ENCODE data around the gene CORO6. TPM values are rescaled to one million over a fixed set of nuclear protein-coding genes. Genes with fewer than 3 reads are reported as not detected.

The CORO6 gene
- polyA plus RNA-seq, 1 donor from 2014 or later, result 4.3 TPM

GRCh38 chr17:29586676-29587469 lies 35.8 kb downstream of the CORO6 start:
- H3K9me3 ChIP-seq (ENCODE audit: low read length), result no peaks in the 10 kb centered on the region
- no peak overlapping the region for H3K4me2 ChIP-seq (ENCODE audit: low read length)
- no peaks in the 10 kb centered on the region for H3K27me3 ChIP-seq (ENCODE audit: insufficient read depth, low read depth, low read length)
- no peaks in the 10 kb centered on the region for H3K9me2 ChIP-seq (ENCODE audit: insufficient read depth, low read length)
- no peak overlapping the region for H2AFZ ChIP-seq (ENCODE audit: low read depth, low read length)
- H3K36me3 ChIP-seq (ENCODE audit: insufficient read depth, low read length), result no peaks in the 10 kb centered on the region
- peaks cover under 1% of the 10 kb centered on the region for H3F3A ChIP-seq (ENCODE audit: insufficient read depth, low read length, poor library complexity, severe bottlenecking)
- H3K4me3 ChIP-seq (ENCODE audit: low read length), result peak overlapping the region; percentile 97
- peaks cover 33% of the 10 kb centered on the region for H3K79me2 ChIP-seq (replicated peaks; ENCODE audit: insufficient read depth, low read length)
- peaks cover 15% of the 10 kb centered on the region for H4K20me1 ChIP-seq (ENCODE audit: insufficient read depth)
- no peak overlapping the region for H3K9ac ChIP-seq (ENCODE audit: low read length)
- H3K27ac ChIP-seq (ENCODE audit: low read length), result no peak overlapping the region
- TF ChIP-seq EZH2 (IDR thresholded peaks at IDR 0.05; ENCODE audit: borderline replicate concordance, insufficient read depth, low read length, poor library complexity, severe bottlenecking) (no peak), MXI1 (conservative IDR thresholded peaks at IDR 0.05; ENCODE audit: poor library complexity, severe bottlenecking) (no peak), SMC3 (conservative IDR thresholded peaks at IDR 0.05; ENCODE audit: poor library complexity) (no peak), POLR2AphosphoS5 (IDR thresholded peaks at IDR 0.05) (no peak), TAF1 (IDR thresholded peaks at IDR 0.05; ENCODE audit: low read depth) (no peak), RAD21 (conservative IDR thresholded peaks at IDR 0.05) (no peak), EP300 (conservative IDR thresholded peaks at IDR 0.05; ENCODE audit: poor library complexity, severe bottlenecking) (no peak)
- TF ChIP-seq, protein P1, sequence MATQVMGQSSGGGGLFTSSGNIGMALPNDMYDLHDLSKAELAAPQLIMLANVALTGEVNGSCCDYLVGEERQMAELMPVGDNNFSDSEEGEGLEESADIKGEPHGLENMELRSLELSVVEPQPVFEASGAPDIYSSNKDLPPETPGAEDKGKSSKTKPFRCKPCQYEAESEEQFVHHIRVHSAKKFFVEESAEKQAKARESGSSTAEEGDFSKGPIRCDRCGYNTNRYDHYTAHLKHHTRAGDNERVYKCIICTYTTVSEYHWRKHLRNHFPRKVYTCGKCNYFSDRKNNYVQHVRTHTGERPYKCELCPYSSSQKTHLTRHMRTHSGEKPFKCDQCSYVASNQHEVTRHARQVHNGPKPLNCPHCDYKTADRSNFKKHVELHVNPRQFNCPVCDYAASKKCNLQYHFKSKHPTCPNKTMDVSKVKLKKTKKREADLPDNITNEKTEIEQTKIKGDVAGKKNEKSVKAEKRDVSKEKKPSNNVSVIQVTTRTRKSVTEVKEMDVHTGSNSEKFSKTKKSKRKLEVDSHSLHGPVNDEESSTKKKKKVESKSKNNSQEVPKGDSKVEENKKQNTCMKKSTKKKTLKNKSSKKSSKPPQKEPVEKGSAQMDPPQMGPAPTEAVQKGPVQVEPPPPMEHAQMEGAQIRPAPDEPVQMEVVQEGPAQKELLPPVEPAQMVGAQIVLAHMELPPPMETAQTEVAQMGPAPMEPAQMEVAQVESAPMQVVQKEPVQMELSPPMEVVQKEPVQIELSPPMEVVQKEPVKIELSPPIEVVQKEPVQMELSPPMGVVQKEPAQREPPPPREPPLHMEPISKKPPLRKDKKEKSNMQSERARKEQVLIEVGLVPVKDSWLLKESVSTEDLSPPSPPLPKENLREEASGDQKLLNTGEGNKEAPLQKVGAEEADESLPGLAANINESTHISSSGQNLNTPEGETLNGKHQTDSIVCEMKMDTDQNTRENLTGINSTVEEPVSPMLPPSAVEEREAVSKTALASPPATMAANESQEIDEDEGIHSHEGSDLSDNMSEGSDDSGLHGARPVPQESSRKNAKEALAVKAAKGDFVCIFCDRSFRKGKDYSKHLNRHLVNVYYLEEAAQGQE (IDR thresholded peaks at IDR 0.05; ENCODE audit: borderline replicate concordance), result no peak
- TF ChIP-seq, protein P2, sequence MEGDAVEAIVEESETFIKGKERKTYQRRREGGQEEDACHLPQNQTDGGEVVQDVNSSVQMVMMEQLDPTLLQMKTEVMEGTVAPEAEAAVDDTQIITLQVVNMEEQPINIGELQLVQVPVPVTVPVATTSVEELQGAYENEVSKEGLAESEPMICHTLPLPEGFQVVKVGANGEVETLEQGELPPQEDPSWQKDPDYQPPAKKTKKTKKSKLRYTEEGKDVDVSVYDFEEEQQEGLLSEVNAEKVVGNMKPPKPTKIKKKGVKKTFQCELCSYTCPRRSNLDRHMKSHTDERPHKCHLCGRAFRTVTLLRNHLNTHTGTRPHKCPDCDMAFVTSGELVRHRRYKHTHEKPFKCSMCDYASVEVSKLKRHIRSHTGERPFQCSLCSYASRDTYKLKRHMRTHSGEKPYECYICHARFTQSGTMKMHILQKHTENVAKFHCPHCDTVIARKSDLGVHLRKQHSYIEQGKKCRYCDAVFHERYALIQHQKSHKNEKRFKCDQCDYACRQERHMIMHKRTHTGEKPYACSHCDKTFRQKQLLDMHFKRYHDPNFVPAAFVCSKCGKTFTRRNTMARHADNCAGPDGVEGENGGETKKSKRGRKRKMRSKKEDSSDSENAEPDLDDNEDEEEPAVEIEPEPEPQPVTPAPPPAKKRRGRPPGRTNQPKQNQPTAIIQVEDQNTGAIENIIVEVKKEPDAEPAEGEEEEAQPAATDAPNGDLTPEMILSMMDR (IDR thresholded peaks at IDR 0.05; ENCODE audit: poor library complexity, severe bottlenecking), result no peak

- no peak overlapping the region for H2AFZ ChIP-seq (ENCODE audit: low read depth, low read length)
- H3K27ac ChIP-seq (ENCODE audit: low read length), result no peak overlapping the region
- H3K9me2 ChIP-seq (ENCODE audit: insufficient read depth, low read length), result no peaks in the 10 kb centered on the region
Observed at GRCh38 chr17:29585080-29585751, 37.5 kb downstream of the CORO6 start.

More at GRCh38 chr17:29585080-29585751, 37.5 kb downstream of the CORO6 start:
- Histone ChIP-seq H3K4me3 (ENCODE audit: low read length) (no peak overlapping the region), H4K20me1 (ENCODE audit: insufficient read depth) (peaks cover 15% of the 10 kb centered on the region), H3K27me3 (ENCODE audit: insufficient read depth, low read depth, low read length) (no peaks in the 10 kb centered on the region), H3K9me3 (ENCODE audit: low read length) (no peaks in the 10 kb centered on the region), H3K9ac (ENCODE audit: low read length) (no peak overlapping the region), H3F3A (ENCODE audit: insufficient read depth, low read length, poor library complexity, severe bottlenecking) (no peaks in the 10 kb centered on the region), H3K36me3 (ENCODE audit: insufficient read depth, low read length) (no peaks in the 10 kb centered on the region), H3K79me2 (replicated peaks; ENCODE audit: insufficient read depth, low read length) (peaks cover 33% of the 10 kb centered on the region), H3K4me2 (ENCODE audit: low read length) (no peak overlapping the region)
- TF ChIP-seq, protein P1 (IDR thresholded peaks at IDR 0.05; ENCODE audit: borderline replicate concordance), result no peak
- TF ChIP-seq EZH2 (IDR thresholded peaks at IDR 0.05; ENCODE audit: borderline replicate concordance, insufficient read depth, low read length, poor library complexity, severe bottlenecking) (no peak), MXI1 (conservative IDR thresholded peaks at IDR 0.05; ENCODE audit: poor library complexity, severe bottlenecking) (no peak), TAF1 (IDR thresholded peaks at IDR 0.05; ENCODE audit: low read depth) (no peak), RAD21 (conservative IDR thresholded peaks at IDR 0.05) (no peak)

Data from neural cell (in vitro differentiated cells).